Astrocyte (in vitro differentiated cells and primary cell): Measurements from ENCODE around the gene DIAPH2.

ENCODE experiments used
- CTCF ChIP-seq: IDR thresholded peaks from 2 replicates; pipeline ENCODE4 v1.5.1; 2011; ENCODE audit warnings: low read depth, mild to moderate bottlenecking, inconsistent platforms, low read length, moderate library complexity; ENCODE audit not compliant: insufficient read depth
- EZH2 ChIP-seq: IDR thresholded peaks from 2 replicates; pipeline ENCODE4 v1.6.1; 2012; ENCODE audit warnings: mild to moderate bottlenecking, low read length, inconsistent platforms; ENCODE audit not compliant: insufficient read depth

- TF ChIP-seq EZH2, result no peak
- no peak for TF ChIP-seq CTCF
These were observed 34.7 kb downstream of the DIAPH2 start for GRCh38 chrX:96719161-96719875.
